Endodermal cell (in vitro differentiated cells): Measurements from ENCODE around the gene CHN1. TPM values are rescaled to one million over a fixed set of nuclear protein-coding genes. Genes with fewer than 3 reads are reported as not detected.

Experiments used
- DNase-seq: peaks from one replicate; pipeline ENCODE4 v3.0.0-alpha.2; 2017
- H3K27ac ChIP-seq: 2 replicates; pipeline ENCODE4 v1.5.1; 2013; ENCODE audit warnings: mild to moderate bottlenecking, low read depth, low read length, moderate library complexity
- H3K27me3 ChIP-seq: 2 replicates; pipeline ENCODE4 v1.6.1; 2013; ENCODE audit warnings: mild to moderate bottlenecking, low read length, moderate library complexity; ENCODE audit not compliant: insufficient read depth, control insufficient read depth, poor library complexity, severe bottlenecking
- H3K36me3 ChIP-seq: 2 replicates; pipeline ENCODE4 v1.7.0; 2013; ENCODE audit warnings: mild to moderate bottlenecking, low read length, moderate library complexity; ENCODE audit not compliant: control insufficient read depth, insufficient read depth
- H3K4me1 ChIP-seq: one replicate; pipeline ENCODE4 v1.7.0; 2013; ENCODE audit warnings: low read length; ENCODE audit not compliant: control insufficient read depth, insufficient read depth
- H3K4me3 ChIP-seq: 2 replicates; pipeline ENCODE4 v1.5.1; 2013; ENCODE audit warnings: mild to moderate bottlenecking, low read length, moderate library complexity
- H3K9ac ChIP-seq: 2 replicates; pipeline ENCODE4 v1.6.1; 2013; ENCODE audit warnings: mild to moderate bottlenecking, low read length, moderate library complexity; ENCODE audit not compliant: poor library complexity, severe bottlenecking; ENCODE audit errors: extremely low read depth
- H3K9me3 ChIP-seq: 2 replicates; pipeline ENCODE4 v1.6.1; 2013; ENCODE audit warnings: mild to moderate bottlenecking, low read length, moderate library complexity; ENCODE audit not compliant: control insufficient read depth
- H3K27ac Mint-ChIP-seq: 2 replicates; pipeline ENCODE4 v1.8.0; 2020; ENCODE audit warnings: mixed read lengths
- H3K27me3 Mint-ChIP-seq: 2 replicates; pipeline ENCODE4 v1.8.0; 2021; ENCODE audit warnings: mild to moderate bottlenecking, mixed read lengths; ENCODE audit not compliant: insufficient read depth
- H3K36me3 Mint-ChIP-seq: 2 replicates; pipeline ENCODE4 v1.8.0; 2020; ENCODE audit warnings: low read depth, mixed read lengths
- H3K4me1 Mint-ChIP-seq: 2 replicates; pipeline ENCODE4 v1.8.0; 2020; ENCODE audit warnings: mixed read lengths
- H3K4me3 Mint-ChIP-seq: 2 replicates; pipeline ENCODE4 v1.8.0; 2020; ENCODE audit warnings: mild to moderate bottlenecking, moderate library complexity, mixed read lengths
- H3K9me3 Mint-ChIP-seq: 2 replicates; pipeline ENCODE4 v1.8.0; 2020; ENCODE audit warnings: mild to moderate bottlenecking, mixed read lengths
- WGBS, 2 experiments: methylation state at CpG; one replicate each; pipeline versions ENCODE4 v1.1.5 to v1.1.7; 2013; ENCODE audit warnings: missing lambda C conversion rate in 2 of 2, mixed read lengths in 1 of 2; ENCODE audit not compliant: insufficient coverage in 1 of 2, insufficient read length in 1 of 2; 5-methylcytosine and 5-hydroxymethylcytosine counted together
- total RNA-seq, 2 donors: library from RNA; stranded (reverse); fragmentation: NEBNext Ultra II Directional in 1 of 2; extraction: Animal tissue kit (Norgen Biotek cat#: 25700) in 1 of 2; gene quantifications; 2 replicates in 1 of 2; 3 replicates in 1 of 2; pipeline ENCODE4 v1.2.1, GENCODE V29; 2021
- TF ChIP-seq, protein P1 (sequence below): fragments of 200-600 bp; sonication (generic); conservative IDR thresholded peaks from 2 replicates; pipeline ENCODE4 v1.5.0; 2021; ENCODE audit warnings: antibody characterized with exemption, mild to moderate bottlenecking

The CHN1 gene
- total RNA-seq, 2 donors from 2014 or later: 24.3 to 28.8 TPM

DNA sequence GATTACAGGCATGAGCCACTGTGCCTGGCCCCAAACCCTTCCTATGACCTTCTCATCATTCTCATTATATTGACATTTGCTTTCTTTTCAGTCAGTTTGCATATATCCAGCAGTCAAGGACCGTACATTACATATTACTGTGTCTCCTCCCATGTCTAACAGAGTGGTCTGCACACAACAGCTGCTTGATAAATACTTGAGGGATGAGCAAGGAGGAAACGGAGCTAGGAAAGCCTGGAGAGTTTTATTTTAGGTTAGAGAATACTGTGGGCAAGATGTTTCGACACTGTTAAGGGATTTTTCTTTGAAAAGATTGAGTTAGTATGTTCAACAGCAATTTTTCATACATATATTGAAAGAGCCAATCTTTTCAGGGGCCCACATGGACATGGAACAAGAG lies 164.7 kb downstream of the CHN1 start:
- H3K4me1 Mint-ChIP-seq: peaks cover 10% of the 10 kb centered on the region
- Histone ChIP-seq H3K27me3 (no peaks in the 10 kb centered on the region), H3K4me3 (no peak overlapping the region), H3K9ac (no peak overlapping the region), H3K4me1 (no peaks in the 10 kb centered on the region), H3K27ac (no peak overlapping the region), H3K36me3 (no peaks in the 10 kb centered on the region), H3K9me3 (no peaks in the 10 kb centered on the region)
- no peaks in the 10 kb centered on the region for H3K27me3 Mint-ChIP-seq
- TF ChIP-seq, protein P1, sequence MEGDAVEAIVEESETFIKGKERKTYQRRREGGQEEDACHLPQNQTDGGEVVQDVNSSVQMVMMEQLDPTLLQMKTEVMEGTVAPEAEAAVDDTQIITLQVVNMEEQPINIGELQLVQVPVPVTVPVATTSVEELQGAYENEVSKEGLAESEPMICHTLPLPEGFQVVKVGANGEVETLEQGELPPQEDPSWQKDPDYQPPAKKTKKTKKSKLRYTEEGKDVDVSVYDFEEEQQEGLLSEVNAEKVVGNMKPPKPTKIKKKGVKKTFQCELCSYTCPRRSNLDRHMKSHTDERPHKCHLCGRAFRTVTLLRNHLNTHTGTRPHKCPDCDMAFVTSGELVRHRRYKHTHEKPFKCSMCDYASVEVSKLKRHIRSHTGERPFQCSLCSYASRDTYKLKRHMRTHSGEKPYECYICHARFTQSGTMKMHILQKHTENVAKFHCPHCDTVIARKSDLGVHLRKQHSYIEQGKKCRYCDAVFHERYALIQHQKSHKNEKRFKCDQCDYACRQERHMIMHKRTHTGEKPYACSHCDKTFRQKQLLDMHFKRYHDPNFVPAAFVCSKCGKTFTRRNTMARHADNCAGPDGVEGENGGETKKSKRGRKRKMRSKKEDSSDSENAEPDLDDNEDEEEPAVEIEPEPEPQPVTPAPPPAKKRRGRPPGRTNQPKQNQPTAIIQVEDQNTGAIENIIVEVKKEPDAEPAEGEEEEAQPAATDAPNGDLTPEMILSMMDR: no peak
- H3K4me3 Mint-ChIP-seq: no peak overlapping the region
- no peaks in the 10 kb centered on the region for H3K9me3 Mint-ChIP-seq
- DNase-seq: no peak
- H3K36me3 Mint-ChIP-seq: no peaks in the 10 kb centered on the region
- WGBS, 2 experiments: 78% methylated on average over 3 of the region's 3 CpGs; no CpG with 5 or more reads in 1 of the 2 experiments
- no peak overlapping the region for H3K27ac Mint-ChIP-seq

DNA sequence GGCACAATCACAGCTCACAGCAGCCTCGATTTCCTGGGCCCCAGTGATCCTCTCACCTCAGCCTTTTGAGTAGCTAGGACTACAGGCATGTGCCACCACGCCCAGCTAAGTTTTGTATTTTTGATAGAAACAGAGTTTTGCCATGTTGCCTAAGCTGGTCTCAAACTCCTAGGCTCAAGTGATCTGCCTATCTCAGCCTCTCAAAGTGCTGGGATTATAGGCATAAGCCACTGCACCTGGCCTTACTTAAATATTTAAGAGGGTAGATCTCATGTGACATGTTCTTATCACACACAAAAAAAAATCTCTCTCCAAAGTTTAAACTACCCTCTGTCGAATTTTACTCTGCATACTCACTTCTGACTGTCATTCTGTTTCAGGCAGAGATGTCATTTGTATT lies 165.5 kb downstream of the CHN1 start:
- H3K4me1 Mint-ChIP-seq: peaks cover 8% of the 10 kb centered on the region

DNA sequence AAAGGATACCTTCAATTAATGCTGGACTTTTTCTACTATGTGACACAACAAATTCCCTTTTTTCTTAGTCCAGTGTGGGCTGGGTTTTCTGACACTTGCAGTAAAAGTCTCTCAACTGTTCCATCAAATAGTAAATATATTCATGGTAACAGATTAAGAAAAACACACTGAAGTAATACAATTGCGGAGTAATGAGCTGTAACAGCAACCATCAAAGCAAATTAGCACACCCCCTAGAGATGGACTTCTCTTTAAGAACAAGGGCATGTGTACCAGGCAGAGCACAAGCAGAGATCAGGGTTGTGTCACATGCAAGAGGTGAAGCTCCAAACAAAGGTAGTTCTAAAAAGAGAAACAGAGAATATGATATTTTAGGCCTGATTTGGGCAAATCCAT lies 168.2 kb downstream of the CHN1 start:
- Histone ChIP-seq H3K27me3 (no peaks in the 10 kb centered on the region), H3K4me1 (no peaks in the 10 kb centered on the region), H3K9ac (no peak overlapping the region), H3K9me3 (no peaks in the 10 kb centered on the region), H3K36me3 (no peaks in the 10 kb centered on the region), H3K4me3 (no peak overlapping the region), H3K27ac (no peak overlapping the region)
- no peak for DNase-seq
- TF ChIP-seq, protein P1: no peak
- Mint-ChIP-seq H3K4me1 (peaks cover 8% of the 10 kb centered on the region), H3K36me3 (no peaks in the 10 kb centered on the region), H3K27ac (no peak overlapping the region), H3K9me3 (no peaks in the 10 kb centered on the region), H3K27me3 (no peaks in the 10 kb centered on the region), H3K4me3 (no peak overlapping the region)
- 80 to 81% methylated on average over 1 of the region's 1 CpG for WGBS, 2 experiments

More for the DNA sequence above, 165.5 kb downstream of the CHN1 start:
- no peaks in the 10 kb centered on the region for H3K9me3 Mint-ChIP-seq
- H3K4me3 Mint-ChIP-seq: no peak overlapping the region
- 86 to 94% methylated on average over 2 to 3 of the region's 3 CpGs for WGBS, 2 experiments
- H3K4me3 ChIP-seq: no peak overlapping the region
- TF ChIP-seq, protein P1: no peak
- H3K27ac ChIP-seq: no peak overlapping the region
- no peak overlapping the region for H3K9ac ChIP-seq
- no peaks in the 10 kb centered on the region for H3K36me3 Mint-ChIP-seq
- DNase-seq: no peak
- no peak overlapping the region for H3K27ac Mint-ChIP-seq
- no peaks in the 10 kb centered on the region for H3K9me3 ChIP-seq
- no peaks in the 10 kb centered on the region for H3K36me3 ChIP-seq
- no peaks in the 10 kb centered on the region for H3K4me1 ChIP-seq
- no peaks in the 10 kb centered on the region for H3K27me3 Mint-ChIP-seq
- H3K27me3 ChIP-seq: no peaks in the 10 kb centered on the region
